Measurements from ENCODE around the gene COX11.
A peak's percentile ranks its signal among the peaks of the same experiment; 100 is the strongest.

COX11 gene

GRCh38 chr17:54968262-54968987 lies at the start of gene COX11, which contains the start of gene STXBP4:
COX11 (minus strand) TSS chr17:54968654; CDS start chr17:54968646, 8 bp downstream.
STXBP4 (plus strand) TSS chr17:54968765; CDS start chr17:54986220, 17,455 bp downstream.
- DNase-seq, result peak; percentile 98

- peak; percentile 69 for DNase-seq
Measured at GRCh38 chr17:55005520-55005919, 37.1 kb upstream of the COX11 start.

GRCh38 chr17:55004484-55004883 lies 36.0 kb upstream of the COX11 start:
- no peak for DNase-seq

GRCh38 chr17:55002458-55002857 lies 34.0 kb upstream of the COX11 start:
- no peak for DNase-seq

GRCh38 chr17:54996441-54996840 lies 28.0 kb upstream of the COX11 start:
- DNase-seq, result no peak

- DNase-seq, result peak; percentile 76
Measured at GRCh38 chr17:54992797-54993639, 24.6 kb upstream of the COX11 start.

- DNase-seq, result no peak
Measured at GRCh38 chr17:54991567-54991966, 23.1 kb upstream of the COX11 start.

GRCh38 chr17:54990118-54990517 lies 21.7 kb upstream of the COX11 start:
- DNase-seq, result no peak

GRCh38 chr17:54985476-54985875 lies 17.0 kb upstream of the COX11 start:
- no peak for DNase-seq

- no peak for DNase-seq
Measured at GRCh38 chr17:54983260-54983659, 14.8 kb upstream of the COX11 start.

GRCh38 chr17:54982399-54982798 lies 13.9 kb upstream of the COX11 start:
- DNase-seq, result no peak

- no peak for DNase-seq
Measured at GRCh38 chr17:54980375-54980774, 11.9 kb upstream of the COX11 start.

- no peak for DNase-seq
Measured at GRCh38 chr17:54979657-54980056, 11.2 kb upstream of the COX11 start.

- no peak for DNase-seq
Measured at GRCh38 chr17:54977744-54978143, 9.3 kb upstream of the COX11 start.

- DNase-seq, result no peak
Measured at GRCh38 chr17:54976316-54976715, 7.9 kb upstream of the COX11 start.

GRCh38 chr17:54974759-54975158 lies 6.3 kb upstream of the COX11 start:
- peak; percentile 34 for DNase-seq

- DNase-seq, result no peak
Measured at GRCh38 chr17:54972406-54973138, 4.1 kb upstream of the COX11 start.

GRCh38 chr17:54971901-54972300 lies 3.4 kb upstream of the COX11 start:
- DNase-seq, result no peak

GRCh38 chr17:54971147-54971546 lies 2.7 kb upstream of the COX11 start:
- DNase-seq, result no peak

GRCh38 chr17:54969658-54970572 lies 1.5 kb upstream of the COX11 start:
- DNase-seq, result no peak

- DNase-seq, result no peak
Measured at GRCh38 chr17:54968988-54969332, 506 bp upstream of the COX11 start.

- DNase-seq, result peak; percentile 44
Measured at GRCh38 chr17:54967621-54968261, 713 bp downstream of the COX11 start.
